ENCODE results near the gene RBMS3.

The RBMS3 gene

DNA sequence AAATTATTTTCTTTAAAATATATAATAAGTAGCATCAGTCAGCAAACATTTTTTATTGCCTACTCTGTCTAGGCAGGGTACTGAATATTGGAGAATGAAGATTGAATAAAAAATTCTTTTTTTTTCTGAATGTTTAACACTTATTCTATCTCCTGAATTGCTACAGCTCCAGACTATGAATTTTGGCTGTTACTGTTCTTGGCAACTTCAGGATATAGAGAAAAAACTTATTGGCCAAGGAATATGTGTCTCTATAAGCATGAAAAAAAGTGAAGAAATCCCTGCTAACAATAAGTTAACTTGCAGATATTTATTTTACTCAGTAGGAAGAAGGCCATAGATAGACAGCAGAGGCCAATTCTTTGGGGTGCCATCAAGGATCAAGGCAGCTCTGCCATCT is 309.6 kb downstream of the RBMS3 start:
- DNase-seq = no peak

DNA sequence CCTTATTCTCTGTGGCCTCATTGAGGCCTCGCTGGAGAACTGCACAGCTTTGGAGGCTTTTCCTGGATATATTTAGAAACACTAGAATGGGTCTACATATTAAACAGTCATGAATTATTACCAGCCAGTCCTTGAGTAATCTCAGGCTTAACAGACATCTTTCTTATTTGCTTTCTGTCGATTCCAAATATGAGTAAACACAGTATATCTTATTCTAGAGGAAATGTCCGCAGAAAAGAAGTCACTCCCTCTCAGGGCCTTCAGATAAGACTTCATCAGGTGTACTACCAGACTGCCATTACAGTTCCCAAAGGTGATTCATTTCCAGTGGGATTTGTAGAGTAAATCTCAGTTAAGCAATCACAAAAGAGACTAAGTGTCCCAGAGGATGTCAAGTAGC is 310.7 kb downstream of the RBMS3 start:
- DNase-seq = no peak

DNA sequence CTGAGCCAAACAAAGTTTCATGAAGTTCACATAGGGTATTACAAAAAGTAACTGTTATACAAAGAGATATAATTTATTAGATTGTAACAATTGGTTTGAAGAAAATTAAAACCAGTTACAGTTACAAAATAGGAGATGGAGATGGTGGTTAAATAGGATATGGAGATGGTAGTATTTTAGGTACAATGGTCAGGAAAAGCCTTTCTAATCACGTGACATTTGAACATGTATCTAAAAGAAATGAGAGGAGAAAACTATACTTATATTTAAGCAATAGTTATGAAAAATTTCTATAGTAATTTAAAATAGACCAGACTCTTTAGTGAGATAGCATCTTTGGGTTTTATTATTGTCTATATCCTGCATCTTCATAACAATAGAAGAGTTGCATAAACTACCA is 312.9 kb downstream of the RBMS3 start:
- DNase-seq = no peak

DNA sequence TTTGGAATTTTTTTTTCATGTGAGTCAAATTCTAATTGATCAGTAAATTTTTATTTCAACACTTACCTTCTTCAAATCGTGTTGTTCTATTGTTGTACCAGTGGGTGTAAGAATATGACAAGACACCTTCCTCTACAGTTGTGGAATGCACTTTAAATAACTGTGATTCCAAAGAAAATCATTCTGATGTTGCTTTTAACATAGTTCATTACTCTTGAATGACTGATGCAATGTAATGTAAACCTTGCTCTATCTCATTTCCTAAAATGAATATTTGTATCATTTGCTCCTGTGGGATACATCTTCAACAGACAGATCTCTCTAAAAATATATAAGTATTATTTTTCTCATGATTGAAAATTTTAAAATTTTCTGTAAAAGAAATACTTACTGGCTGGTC is 313.4 kb downstream of the RBMS3 start:
- DNase-seq = no peak

DNA sequence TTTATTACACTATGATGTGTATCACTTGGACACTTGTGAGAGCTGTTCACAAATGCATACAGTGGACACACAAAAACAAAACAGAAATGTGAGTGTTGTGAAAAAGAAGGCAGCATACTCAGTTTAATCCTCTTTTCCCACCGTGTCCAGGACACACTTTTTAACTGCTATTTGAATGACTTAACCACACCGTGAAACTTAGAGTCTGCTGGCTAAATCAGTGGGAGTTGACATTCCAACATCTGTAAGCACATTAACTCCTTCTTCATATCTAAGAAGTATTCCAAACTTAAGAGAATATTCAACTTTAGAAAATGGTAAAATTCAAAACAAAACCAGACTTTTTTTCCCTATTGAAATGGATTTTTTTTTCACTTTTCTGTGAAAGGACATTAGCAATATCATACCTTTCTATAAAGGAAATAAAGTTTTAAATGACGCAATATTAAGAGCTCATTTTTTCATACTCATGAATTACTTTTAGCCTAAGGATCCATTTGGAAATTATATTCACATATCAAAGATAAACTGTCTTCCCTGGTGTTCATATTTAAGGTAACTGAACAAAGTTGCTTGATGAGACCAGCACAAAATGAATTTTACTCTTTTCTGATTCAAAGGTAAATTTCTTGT is 316.6 kb downstream of the RBMS3 start:
- no peak for DNase-seq

DNA sequence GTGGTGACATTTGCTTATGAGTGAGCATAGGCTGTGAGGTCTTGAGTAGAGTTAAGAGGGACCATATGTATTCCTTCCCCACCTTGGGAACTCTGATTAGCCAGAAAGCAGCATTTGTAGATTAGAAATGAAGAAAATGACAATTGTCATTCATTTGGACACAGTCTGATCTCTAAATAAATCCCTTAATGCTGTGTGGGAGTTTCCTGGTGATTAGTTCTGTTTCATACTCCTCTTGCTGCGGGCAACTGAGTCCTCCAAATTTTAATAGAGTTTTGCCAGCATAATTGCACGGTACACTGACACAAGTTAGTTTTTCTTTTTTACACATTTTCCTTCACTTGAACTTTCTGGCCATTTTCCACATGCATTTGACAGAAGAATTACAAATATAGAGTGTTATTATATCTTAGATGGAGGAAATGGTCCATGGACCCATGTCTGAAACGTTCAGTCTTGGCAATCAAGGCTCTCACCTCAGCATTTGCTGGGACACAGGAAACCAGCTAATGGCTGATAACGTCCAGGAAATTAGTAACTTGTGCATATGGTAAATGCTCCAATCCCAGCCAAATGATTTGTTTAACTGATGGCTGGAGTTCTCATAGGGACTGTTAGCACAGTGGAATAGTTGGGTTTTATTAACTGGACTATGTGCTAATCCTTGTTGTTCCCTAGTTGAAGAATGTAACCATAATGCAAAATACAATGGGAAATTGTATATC is 321.2 kb downstream of the RBMS3 start:
- DNase-seq = no peak

DNA sequence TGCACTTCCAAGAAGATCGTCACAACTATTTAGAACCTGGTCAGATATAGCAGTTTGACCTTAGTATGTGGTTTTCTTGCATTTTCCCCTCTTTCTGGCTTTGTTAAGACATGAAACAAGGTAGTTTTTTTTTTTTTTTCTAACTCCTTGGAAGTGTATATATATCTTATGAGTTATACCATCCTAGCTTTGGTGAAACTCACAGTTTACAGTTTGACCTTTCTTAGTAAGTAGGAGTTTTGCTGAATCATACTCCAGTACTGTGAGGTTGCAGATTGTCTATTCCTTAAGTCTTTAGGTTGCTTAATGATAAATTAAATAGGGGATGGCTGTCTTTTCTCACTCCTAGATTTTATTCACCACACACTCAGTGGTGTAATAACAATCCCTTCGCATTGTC is 325.0 kb downstream of the RBMS3 start:
- no peak for DNase-seq

DNA sequence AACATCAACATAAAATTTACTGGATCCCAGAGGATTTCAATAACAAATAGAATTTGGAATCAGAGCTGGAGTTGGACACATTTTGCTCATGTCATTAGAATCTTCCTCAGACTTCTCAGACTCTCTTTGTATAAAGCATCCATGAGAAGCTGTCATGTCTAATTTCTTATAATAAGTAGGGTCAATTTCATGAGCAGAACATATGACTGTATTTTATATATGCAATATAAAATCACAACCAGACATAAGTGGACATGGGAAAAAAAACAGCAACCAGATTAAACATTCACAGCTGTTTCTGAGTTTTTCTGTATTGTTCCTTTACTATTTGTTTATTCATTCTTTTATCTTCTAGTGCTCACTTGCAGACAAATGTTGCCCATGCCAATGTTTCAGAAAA is 325.5 kb downstream of the RBMS3 start:
- no peak for DNase-seq

DNA sequence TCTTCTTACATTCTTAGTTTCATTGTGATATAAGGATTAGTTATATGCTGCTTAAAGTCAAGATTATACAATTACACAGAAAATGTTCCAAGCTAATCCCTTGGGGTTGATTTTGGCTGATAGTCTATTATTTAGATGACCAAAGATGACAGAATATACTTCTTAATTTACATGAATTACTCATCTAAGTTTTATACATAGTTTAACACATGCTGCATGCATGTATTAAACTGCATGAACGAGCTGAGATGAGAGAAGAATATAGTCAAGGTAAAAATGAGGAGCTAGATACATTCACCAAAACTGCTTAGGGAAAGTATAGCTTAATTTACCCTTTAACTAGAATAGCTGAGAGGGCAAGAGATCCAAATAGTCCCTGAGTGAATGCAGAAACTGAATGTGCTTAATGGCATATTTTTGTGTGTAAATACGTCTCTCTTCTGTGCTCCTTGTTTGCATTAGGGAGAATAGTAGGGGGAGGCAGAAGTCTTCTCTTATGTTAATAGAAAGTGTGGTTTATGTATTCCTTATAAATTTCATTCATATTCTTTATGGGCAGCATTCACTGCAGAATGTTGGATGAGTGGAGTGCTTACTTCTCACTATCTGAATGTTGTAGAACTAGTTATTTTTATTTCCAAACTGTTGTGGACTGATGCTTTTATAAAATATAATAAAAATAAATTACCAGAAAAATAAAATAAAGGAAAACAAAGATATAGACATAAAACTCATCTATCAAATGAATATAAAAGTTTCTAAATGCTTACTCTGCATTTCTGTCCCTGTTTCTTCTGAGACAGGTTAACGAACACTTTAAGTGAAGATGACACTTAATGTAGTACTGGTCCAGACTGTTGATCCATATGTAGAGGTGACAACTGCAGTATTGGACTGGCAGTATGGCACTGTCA is 327.8 kb downstream of the RBMS3 start:
- no peak for DNase-seq

DNA sequence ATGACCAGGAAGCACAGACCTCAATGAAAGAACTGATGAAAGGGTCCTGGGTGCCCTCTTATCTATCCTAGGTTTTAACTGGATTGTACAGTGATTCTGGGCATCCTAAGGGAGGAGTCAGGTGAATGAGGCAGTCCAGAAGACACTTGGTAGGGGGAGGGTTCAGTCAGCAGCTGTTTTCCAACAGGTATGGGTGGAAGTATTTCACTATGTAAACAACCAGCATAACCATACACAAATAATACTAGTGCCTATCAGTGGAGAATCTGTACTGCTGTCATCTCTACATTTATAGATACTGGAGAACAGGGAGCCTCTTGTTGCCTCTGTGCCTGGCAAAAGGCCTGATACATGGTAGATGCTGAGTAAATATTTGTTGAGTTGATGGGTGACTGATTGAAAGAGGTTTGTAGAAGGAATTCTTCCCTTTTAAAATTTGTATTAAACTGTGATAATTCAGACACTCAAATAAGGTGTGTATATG is 328.5 kb downstream of the RBMS3 start:
- no peak for DNase-seq

DNA sequence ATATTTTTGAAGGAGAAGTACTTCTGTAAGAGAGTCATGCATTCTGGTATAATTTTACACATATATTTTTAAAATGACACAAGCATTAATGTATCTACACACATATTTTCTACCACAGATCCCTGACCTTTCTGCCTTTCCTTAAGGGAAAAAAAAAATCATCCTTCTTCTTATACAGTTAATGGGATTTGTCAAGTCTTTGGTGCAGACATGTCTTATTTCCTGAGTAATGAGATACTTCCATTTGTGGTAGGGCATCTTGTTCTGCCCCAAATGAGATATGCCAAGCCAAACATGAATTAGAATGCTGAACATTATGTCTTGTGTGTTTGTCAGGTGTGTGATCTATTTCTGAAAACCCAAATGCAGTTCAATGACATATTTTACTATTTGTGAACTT is 329.9 kb downstream of the RBMS3 start:
- DNase-seq = no peak

DNA sequence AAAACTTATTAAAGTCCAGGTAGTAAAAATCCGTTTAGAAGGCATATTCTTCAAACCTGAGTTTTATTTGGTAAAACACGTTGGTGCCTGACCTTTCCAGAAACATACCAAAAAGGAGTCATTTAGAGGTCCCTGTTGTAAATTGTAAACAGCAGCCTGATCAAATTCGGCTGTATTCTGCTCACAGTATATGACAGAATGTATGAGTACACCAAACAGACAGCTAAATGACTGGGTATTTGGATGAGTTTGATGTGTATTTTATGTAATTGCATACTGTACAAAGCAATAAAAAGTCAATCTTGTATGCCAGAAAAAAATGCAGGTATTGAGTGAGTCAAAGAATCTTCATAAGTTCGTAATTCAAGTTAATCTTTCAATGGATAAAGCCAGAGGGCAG is 330.4 kb downstream of the RBMS3 start:
- no peak for DNase-seq

DNA sequence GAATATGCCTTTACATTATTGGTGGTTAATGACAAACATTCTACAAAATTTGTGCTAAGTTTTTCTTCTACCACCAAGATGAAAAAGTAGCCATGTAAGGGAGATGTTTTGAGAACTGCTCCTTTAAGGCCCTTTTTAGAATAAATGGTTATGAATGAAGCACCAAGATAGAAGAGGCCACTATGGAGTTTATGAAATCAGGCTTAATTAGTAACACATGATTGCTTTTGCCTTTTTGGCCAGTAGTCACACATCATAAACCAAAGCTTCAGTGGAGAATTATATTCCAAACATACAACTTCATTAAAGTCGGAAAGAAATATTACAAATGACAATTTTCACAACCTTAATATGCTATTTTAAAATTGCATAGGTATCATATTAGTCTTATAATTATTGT is 331.7 kb downstream of the RBMS3 start:
- no peak for DNase-seq

DNA sequence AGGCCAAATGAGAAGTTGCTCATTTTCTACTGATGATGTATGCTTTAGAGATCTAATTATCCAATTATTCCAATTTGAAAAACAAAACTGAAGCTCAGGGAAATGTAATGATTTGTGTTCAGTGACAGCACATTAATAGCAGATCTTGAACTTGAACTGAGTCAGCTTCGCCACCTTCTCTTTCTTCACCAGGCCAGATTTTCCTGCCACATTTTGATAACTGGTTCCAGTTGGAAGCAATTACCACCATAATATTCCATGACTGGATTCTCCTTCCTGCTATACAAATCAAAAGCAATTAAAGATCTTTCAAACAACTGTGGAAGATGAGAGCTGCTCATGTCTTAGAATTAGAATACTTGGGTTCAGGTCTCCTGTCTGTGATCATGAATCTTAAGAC is 334.1 kb downstream of the RBMS3 start:
- DNase-seq = no peak

DNA sequence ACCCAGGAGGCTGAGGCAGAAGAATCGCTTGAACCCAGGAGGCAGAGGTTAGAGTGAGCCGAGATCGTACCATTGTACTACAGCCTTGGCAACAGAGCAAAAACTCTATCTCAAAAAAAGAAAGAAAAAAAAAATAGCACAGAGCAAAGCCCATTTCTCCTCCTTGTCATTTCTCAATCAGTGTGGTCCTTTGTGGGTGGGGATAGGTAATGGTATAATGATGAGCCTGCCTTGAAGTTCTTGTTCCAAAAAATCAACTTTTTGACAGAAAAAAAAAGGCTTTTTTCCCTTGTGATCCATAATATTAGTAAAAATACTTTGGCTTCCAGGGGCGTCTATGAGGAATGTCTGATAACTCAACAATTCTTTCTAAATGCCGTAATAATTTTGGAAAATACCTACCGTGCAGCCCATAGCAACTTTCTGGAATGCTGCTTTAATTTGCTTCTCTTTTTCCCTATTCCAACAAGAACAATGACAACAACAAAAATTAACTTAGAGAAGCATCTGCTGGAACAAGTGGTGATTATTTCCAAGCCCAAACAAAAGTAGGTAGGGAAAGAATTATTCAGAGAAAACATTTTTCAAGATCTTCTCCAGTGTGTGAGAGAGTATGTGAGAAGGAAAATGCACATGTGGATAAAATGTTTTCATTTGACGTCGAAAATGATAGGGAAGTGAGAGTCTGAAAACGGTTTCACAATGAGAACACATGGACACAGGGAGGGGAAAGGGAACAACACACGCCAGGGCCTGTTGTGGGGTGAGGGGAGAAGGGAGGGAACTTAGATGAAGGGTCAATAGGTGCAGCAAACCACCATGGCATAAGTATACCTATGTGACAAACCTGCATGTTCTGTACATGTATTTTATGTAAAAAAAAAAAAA is 337.8 kb downstream of the RBMS3 start:
- no peak for DNase-seq

DNA sequence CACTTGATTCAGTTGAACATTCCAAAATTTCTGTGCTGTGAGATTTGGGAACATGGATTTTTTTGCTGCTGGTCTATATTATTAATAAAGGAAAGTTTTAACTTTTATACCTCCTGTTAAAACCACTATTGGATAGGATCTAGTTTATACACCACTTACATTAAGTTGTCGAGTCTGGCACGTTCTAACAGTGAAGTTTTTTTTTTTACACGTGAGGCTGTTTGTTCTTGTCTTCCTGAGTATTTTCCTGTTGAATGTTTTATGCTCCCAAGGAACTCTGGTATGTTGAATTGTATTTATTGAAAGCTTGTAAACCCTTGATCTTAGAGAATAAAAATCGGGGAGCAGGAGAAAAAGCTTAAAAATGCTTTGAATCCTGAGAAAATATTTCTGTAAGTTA is 338.8 kb downstream of the RBMS3 start:
- DNase-seq = no peak

DNA sequence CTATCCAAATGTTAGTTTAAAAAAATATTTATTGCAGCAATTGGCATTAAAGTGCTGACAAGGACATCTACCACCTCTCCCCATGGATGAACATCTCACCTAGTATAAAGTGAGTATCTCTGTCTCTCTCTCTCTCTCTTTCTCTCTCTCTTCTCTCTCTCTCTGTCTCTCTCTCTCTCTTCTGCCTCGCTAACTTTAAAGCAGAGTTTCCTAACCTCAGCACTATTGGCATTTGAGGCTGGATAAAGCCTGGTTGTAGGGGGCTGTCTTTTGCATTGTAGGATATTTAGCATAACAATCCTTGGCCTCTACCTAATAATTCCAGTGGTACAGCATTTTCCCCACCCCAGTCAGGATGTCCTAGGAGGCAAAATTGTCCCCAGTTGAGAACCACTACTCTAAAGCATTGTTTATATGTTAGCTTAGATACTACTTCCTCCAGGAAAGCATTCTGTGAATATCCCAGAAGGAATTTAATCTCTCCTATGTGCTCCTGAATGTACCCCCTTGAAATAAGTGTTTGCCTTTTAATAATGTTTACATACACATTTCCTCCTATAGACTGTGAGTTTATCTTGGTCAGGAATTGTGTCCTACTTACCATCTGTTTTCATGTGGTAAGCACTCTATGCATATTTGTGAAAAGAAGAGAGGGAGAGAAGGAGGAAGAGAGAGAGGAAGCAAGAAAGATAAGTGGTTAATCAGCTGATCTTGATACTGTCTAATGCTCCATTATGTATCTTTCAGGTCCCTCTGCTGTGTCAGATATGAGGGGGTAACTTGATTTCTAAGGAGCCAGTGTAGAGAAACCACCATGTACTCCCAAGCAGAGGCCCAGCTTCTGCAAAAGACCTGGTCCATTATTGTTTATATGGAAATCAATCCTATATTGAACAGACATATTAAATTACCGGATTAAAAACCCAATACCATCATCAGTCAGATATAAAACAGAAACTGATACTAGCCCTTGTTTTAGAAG is 346.6 kb downstream of the RBMS3 start:
- DNase-seq = no peak

DNA sequence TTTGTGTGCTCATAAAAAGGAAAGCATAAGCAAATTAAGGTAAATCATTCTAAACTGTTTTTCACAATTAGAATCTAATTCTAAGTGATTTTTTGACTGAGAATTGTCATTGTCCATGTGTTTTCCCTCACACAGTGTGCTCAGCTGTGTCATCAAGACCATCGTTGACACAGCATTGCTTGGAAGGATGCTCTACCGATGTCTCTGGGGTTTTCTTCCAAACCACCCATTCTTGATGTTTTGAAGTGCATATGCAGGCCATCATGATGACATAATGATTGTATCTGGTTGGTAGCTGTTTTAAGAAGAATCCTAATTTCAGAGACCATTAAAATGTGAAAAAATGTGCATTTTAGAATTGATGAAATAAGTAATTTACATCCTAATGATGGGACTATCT is 347.9 kb downstream of the RBMS3 start:
- no peak for DNase-seq

DNA sequence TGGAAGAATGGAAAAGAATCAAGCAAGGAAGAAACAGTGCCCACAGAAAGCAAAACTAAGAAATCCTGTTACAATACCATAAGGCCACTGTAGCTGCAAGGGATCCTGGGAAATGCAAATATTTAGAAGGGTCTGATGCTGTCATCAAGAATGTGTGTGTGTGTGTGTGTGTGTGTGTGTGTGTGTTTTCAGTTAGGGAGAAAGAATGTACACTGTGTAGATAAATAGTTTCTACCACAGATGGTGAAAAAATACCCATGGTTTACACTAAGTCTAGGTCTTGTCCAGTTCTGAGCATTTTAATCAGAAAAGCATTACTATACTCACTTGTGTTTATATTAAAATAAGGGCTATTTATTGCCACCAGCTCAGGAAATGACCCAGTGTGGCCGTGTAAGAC is 355.0 kb downstream of the RBMS3 start:
- DNase-seq = no peak

DNA sequence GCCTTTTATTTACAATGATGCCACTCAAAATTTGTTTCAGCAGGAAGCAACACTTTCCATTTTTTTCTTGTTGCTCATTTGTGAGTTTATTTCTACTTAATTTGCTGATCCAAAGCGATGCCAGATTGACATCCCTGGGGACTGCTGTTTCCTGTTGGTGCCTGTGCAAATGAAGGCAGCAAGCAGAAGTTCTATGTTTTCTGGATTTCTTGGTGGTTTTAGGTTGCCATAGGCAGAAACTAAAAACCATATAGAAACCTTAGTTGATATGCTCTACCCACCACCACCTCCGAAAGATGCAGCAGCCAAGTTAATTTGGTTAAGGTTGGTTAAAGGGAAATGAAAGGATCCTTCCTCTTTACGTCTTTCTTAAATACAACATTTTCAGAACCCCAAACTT is 356.2 kb downstream of the RBMS3 start:
- DNase-seq = no peak

DNA sequence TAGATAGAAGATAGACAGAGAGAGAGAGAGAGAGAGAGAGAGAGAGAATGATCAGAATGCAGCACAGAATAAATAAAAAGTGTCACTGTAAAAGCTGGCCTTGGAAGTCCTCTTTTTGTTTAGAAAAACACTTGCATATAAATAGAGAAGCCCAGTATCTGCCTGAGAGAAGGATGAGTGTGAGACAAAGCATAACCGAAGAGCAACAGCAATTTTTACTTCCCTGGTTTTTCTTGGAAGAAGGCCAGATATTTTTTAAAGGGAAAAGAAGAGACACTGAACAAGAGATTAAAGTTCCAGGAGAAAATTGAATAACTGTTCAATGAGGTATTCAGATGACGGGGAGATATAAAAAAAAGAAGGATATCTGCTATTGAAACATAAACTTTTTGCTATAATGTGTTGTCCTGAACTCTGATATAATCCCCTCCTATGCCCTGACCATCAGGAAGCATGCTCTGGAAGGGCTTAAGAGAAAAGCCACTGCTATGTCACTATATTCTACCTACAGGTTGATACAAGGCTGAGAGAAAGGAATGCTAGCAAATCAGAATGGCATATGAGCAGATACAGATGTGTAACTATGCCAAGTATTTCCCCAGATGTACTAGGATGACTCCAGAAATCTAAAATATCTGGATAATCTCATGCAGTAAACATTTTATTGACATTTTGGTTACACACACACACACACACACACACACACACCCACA is 358.9 kb downstream of the RBMS3 start:
- no peak for DNase-seq
